Smooth muscle cell (in vitro differentiated cells): ENCODE measurements around the gene F2RL3. TPM values are rescaled to one million over a fixed set of nuclear protein-coding genes. Genes with fewer than 3 reads are reported as not detected.
A peak's percentile ranks its signal among the peaks of the same experiment; 100 is the strongest.

ENCODE experiments used
- DNase-seq: peaks from one replicate; lab custom pipeline; 2025; ENCODE audit not compliant: unreplicated experiment; lab: John Stamatoyannopoulos, UW
- H2AFZ ChIP-seq: fragments of 200-600 bp; sonication (generic); 2 replicates; pipeline ENCODE4 v1.6.0; 2016; ENCODE audit warnings: antibody characterized with exemption, low read depth, mild to moderate bottlenecking
- H3F3A ChIP-seq: fragments of 200-600 bp; sonication (generic); 2 replicates; pipeline ENCODE4 v1.6.0; 2017; ENCODE audit warnings: antibody characterized with exemption, low read depth
- H3K27ac ChIP-seq: fragments of 200-600 bp; sonication (generic); 2 replicates; pipeline ENCODE4 v1.5.1; 2016; ENCODE audit warnings: low read depth, mild to moderate bottlenecking
- H3K27me3 ChIP-seq: fragments of 200-600 bp; sonication (generic); 2 replicates; pipeline ENCODE4 v1.6.1; 2016; ENCODE audit warnings: low read depth, mild to moderate bottlenecking
- H3K36me3 ChIP-seq: fragments of 200-600 bp; sonication (generic); 2 replicates; pipeline ENCODE4 v1.5.1; 2016; ENCODE audit warnings: low read depth
- H3K4me1 ChIP-seq: fragments of 200-600 bp; sonication (generic); 2 replicates; pipeline ENCODE4 v1.5.1; 2016; ENCODE audit warnings: low read depth
- H3K4me2 ChIP-seq: fragments of 200-600 bp; sonication (generic); 2 replicates; pipeline ENCODE4 v1.6.0; 2016; ENCODE audit warnings: mild to moderate bottlenecking
- H3K4me3 ChIP-seq: fragments of 200-600 bp; sonication (generic); 2 replicates; pipeline ENCODE4 v1.5.1; 2016; ENCODE audit warnings: mild to moderate bottlenecking
- H3K79me2 ChIP-seq: fragments of 200-600 bp; sonication (generic); 2 replicates; pipeline ENCODE4 v1.6.0; 2016; ENCODE audit warnings: low read depth, mild to moderate bottlenecking
- H3K9ac ChIP-seq: fragments of 200-600 bp; sonication (generic); 2 replicates; pipeline ENCODE4 v1.6.0; 2016; ENCODE audit warnings: low read depth
- H3K9me3 ChIP-seq: fragments of 200-600 bp; sonication (generic); replicated peaks from 2 replicates; pipeline ENCODE4 v1.5.1; 2016; ENCODE audit warnings: low read depth
- H4K20me1 ChIP-seq: fragments of 200-600 bp; sonication (generic); 2 replicates; pipeline ENCODE4 v1.6.0; 2016; ENCODE audit warnings: low read depth
- CTCF ChIP-seq: fragments of 200-600 bp; sonication (generic); IDR thresholded peaks from 2 replicates; pipeline ENCODE4 v1.5.1; 2017; ENCODE audit warnings: borderline replicate concordance, mild to moderate bottlenecking, antibody characterized with exemption; ENCODE audit not compliant: insufficient read depth, poor library complexity, severe bottlenecking
- WGBS: methylation state at CpG from one replicate; pipeline ENCODE4 v1.1.7; 2016; ENCODE audit warnings: low lambda C conversion rate; 5-methylcytosine and 5-hydroxymethylcytosine counted together
- polyA plus RNA-seq: library from polyadenylated mRNA; unstranded; fragments of >200 nt; fragmentation: Nextera tagmentation; extraction: Ambion mirVana; gene quantifications from 2 replicates; pipeline ENCODE4 v1.2.1, GENCODE V29; 2016
- total RNA-seq: library from RNA; depleted of rRNA; stranded (reverse); fragments of >200 nt; gene quantifications from 2 replicates; pipeline ENCODE4 v1.2.3, GENCODE V29; 2014

F2RL3 gene
- total and polyA plus RNA-seq, 2 experiments from 2014 or later = 0.04 to 1.2 TPM

GRCh38 chr19:16895467-16896145 is 6.8 kb downstream of the F2RL3 start:
- Histone ChIP-seq H3K4me3 (peak overlapping the region; percentile 65), H2AFZ (no peak overlapping the region), H3K9me3 (no peaks in the 10 kb centered on the region), H3K4me2 (peak overlapping the region; percentile 93), H3F3A (no peaks in the 10 kb centered on the region), H3K4me1 (no peaks in the 10 kb centered on the region), H3K27me3 (no peaks in the 10 kb centered on the region), H3K36me3 (no peaks in the 10 kb centered on the region), H3K79me2 (no peaks in the 10 kb centered on the region), H3K9ac (no peak overlapping the region), H3K27ac (no peak overlapping the region), H4K20me1 (no peaks in the 10 kb centered on the region)
- WGBS = 48% methylated on average over 30 of the region's 30 CpGs
- no peak for TF ChIP-seq CTCF
- no peak for DNase-seq

- Histone ChIP-seq H3K4me1 (no peaks in the 10 kb centered on the region), H3K27ac (no peak overlapping the region), H2AFZ (peak overlapping the region; percentile 74), H3F3A (no peaks in the 10 kb centered on the region), H3K9me3 (no peaks in the 10 kb centered on the region), H3K79me2 (no peaks in the 10 kb centered on the region), H3K27me3 (no peaks in the 10 kb centered on the region), H4K20me1 (no peaks in the 10 kb centered on the region), H3K4me2 (peak overlapping the region; percentile 93), H3K9ac (no peak overlapping the region), H3K36me3 (no peaks in the 10 kb centered on the region), H3K4me3 (peak overlapping the region; percentile 65)
- DNase-seq = no peak
- TF ChIP-seq CTCF = no peak
- WGBS = 3% methylated on average over 33 of the region's 66 CpGs
Measured at GRCh38 chr19:16896146-16897028, 7.6 kb downstream of the F2RL3 start.

- no peak for TF ChIP-seq CTCF
- no peaks in the 10 kb centered on the region for H3K4me1 ChIP-seq
- WGBS = under 1% methylated on average over 23 of the region's 68 CpGs
- H4K20me1 ChIP-seq = no peaks in the 10 kb centered on the region
- no peaks in the 10 kb centered on the region for H3K36me3 ChIP-seq
- H3K79me2 ChIP-seq = no peaks in the 10 kb centered on the region
- H3K9me3 ChIP-seq = no peaks in the 10 kb centered on the region
- H3F3A ChIP-seq = no peaks in the 10 kb centered on the region
- peak overlapping the region; percentile 71 for H3K4me3 ChIP-seq
- peak overlapping the region; percentile 64 for H3K9ac ChIP-seq
- H3K27ac ChIP-seq = peak overlapping the region; percentile 45
- H3K27me3 ChIP-seq = no peaks in the 10 kb centered on the region
- H3K4me2 ChIP-seq = peak overlapping the region; percentile 98
- peak; percentile 97 for DNase-seq
- H2AFZ ChIP-seq = peak overlapping the region; percentile 91
Measured at GRCh38 chr19:16897029-16897855, 8.4 kb downstream of the F2RL3 start.
